ENCODE data around the gene AIG1. TPM values are rescaled to one million over a fixed set of nuclear protein-coding genes. Genes with fewer than 3 reads are reported as not detected.

The AIG1 gene
- total RNA-seq, 2 experiments from 2014 or later, result 0.40 to 0.85 TPM

DNA sequence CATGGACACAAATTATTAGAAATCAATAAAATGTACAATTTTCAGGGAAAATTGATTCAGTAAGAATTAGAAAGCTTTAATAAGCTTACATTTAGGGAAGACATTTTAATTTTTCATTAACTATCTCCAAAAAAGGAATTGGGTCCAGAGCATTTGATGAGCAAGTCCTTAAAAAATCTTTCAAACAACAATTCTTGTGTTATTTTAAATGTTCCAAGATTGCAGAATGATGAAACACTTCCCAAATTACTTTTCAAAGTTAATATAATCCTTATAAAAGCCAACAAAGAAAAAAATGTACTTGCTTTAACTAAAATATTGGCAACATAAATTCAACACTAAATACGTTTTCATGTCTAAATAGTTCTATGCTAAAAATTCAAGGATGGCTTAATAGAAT, 287.8 kb downstream of the AIG1 start:
- CTCF ChIA-PET (ENCODE audit: unreplicated experiment), result no interaction called here
- intact Hi-C loops (cut with micrococcal nuclease; ENCODE audit: unreplicated experiment), result no loop called here
- POLR2A ChIA-PET, result no interaction called here
- Histone ChIP-seq H3K27ac (ENCODE audit: low read depth, low read length, poor library complexity, severe bottlenecking) (no peak overlapping the region), H4K20me1 (ENCODE audit: insufficient read depth, low read length) (no peaks in the 10 kb centered on the region), H3K4me2 (ENCODE audit: low read length) (no peak overlapping the region), H2AFZ (ENCODE audit: low read length) (no peak overlapping the region), H3K36me3 (ENCODE audit: insufficient read depth, low read length) (no peaks in the 10 kb centered on the region), H3K4me3 (ENCODE audit: low read depth, low read length, poor library complexity, severe bottlenecking) (no peak overlapping the region), H3K79me2 (ENCODE audit: insufficient read depth, low read depth, low read length) (no peaks in the 10 kb centered on the region), H3K9me2 (ENCODE audit: insufficient read depth, low read length) (no peaks in the 10 kb centered on the region), H3K4me1 (ENCODE audit: insufficient read depth, low read length, poor library complexity, severe bottlenecking) (no peaks in the 10 kb centered on the region), H3K9me3 (ENCODE audit: low read length) (no peaks in the 10 kb centered on the region)
- no TSS peak for BruUV-seq (replicated peaks)
- DNase-seq (ENCODE audit: low spot score), result no peak
- TF ChIP-seq, protein P1, sequence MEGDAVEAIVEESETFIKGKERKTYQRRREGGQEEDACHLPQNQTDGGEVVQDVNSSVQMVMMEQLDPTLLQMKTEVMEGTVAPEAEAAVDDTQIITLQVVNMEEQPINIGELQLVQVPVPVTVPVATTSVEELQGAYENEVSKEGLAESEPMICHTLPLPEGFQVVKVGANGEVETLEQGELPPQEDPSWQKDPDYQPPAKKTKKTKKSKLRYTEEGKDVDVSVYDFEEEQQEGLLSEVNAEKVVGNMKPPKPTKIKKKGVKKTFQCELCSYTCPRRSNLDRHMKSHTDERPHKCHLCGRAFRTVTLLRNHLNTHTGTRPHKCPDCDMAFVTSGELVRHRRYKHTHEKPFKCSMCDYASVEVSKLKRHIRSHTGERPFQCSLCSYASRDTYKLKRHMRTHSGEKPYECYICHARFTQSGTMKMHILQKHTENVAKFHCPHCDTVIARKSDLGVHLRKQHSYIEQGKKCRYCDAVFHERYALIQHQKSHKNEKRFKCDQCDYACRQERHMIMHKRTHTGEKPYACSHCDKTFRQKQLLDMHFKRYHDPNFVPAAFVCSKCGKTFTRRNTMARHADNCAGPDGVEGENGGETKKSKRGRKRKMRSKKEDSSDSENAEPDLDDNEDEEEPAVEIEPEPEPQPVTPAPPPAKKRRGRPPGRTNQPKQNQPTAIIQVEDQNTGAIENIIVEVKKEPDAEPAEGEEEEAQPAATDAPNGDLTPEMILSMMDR (conservative IDR thresholded peaks at IDR 0.05; ENCODE audit: low read length), result no peak
- TF ChIP-seq EZH2phosphoT487 (IDR thresholded peaks at IDR 0.05; ENCODE audit: borderline replicate concordance, low read depth, low read length), result no peak

DNA sequence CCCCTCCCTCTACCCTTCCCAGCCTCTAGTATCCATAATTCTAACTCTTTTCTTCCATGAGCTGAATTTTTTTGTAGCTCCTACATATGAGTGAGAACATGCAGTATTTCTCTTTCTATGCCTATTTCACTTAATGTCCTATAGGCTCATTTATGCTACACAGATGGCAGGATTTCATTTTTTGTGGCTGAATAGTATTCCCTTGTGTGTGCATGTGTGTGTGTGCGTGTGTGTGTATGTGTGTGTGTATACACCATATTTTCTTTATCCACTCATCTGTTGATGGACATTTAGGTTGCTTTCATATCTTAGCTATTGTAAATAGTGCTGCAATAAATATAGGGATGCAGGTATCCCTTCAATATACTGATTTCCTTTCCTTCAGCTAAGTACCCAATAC, 288.8 kb downstream of the AIG1 start:
- Histone ChIP-seq H3K36me3 (ENCODE audit: insufficient read depth, low read length) (no peaks in the 10 kb centered on the region), H3K4me1 (ENCODE audit: insufficient read depth, low read length, poor library complexity, severe bottlenecking) (no peaks in the 10 kb centered on the region), H2AFZ (ENCODE audit: low read length) (no peak overlapping the region), H3K4me2 (ENCODE audit: low read length) (no peak overlapping the region), H4K20me1 (ENCODE audit: insufficient read depth, low read length) (no peaks in the 10 kb centered on the region), H3K27ac (ENCODE audit: low read depth, low read length, poor library complexity, severe bottlenecking) (no peak overlapping the region), H3K4me3 (ENCODE audit: low read depth, low read length, poor library complexity, severe bottlenecking) (no peak overlapping the region), H3K79me2 (ENCODE audit: insufficient read depth, low read depth, low read length) (no peaks in the 10 kb centered on the region), H3K9me3 (ENCODE audit: low read length) (no peaks in the 10 kb centered on the region), H3K9me2 (ENCODE audit: insufficient read depth, low read length) (no peaks in the 10 kb centered on the region)
- intact Hi-C loops (cut with micrococcal nuclease; ENCODE audit: unreplicated experiment), result no loop called here
- DNase-seq (ENCODE audit: low spot score), result no peak
- ChIA-PET CTCF (ENCODE audit: unreplicated experiment) (no interaction called here), POLR2A (interaction anchor here (0.8 to 1.0 kb wide), 2 partner anchors 13 to 32 kb away, joined by 3 read pairs; no protein-coding TSS in a partner anchor)
- no peak for TF ChIP-seq EZH2phosphoT487 (IDR thresholded peaks at IDR 0.05; ENCODE audit: borderline replicate concordance, low read depth, low read length)
- TF ChIP-seq, protein P1 (conservative IDR thresholded peaks at IDR 0.05; ENCODE audit: low read length), result no peak
- BruUV-seq (replicated peaks), result no TSS peak

DNA sequence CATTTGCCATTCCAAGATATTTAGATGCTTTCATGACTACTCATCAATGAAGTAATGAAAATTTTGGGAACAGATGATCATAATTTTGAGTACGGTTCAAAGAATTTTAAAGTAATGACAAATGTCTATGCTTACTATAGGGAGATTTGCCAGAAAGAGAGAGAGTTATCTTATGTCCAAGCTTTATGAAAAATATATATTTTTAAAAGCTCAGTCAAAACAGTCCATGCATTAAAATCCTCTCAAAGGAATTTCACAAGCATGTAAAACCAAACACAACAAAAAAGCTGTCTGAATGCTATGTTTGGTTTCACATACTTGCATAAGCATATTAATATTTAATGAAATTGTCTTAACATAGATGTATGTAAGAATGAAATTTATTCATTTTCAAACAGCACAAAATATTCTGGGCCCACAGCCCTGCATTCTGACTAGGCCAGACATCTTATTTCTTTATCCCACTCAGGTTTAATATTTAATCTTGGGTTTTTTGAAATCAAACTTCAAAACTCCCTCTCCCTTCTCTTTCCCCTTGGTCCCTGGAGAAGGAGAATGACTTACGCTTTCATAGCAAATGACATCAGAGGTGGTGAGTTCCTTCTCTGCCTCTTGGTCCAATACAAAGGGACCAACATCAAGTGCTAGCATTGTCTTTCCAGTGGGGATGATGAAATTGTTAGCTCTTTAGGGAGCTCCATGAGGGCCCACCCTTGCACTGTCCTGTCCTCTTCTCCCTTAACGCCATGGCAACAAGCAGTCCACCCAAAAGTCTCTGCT, 295.6 kb downstream of the AIG1 start:
- no peak overlapping the region for H3K4me2 ChIP-seq (ENCODE audit: low read length)
- H3K27ac ChIP-seq (ENCODE audit: low read depth, low read length, poor library complexity, severe bottlenecking), result no peak overlapping the region
- CTCF ChIA-PET (ENCODE audit: unreplicated experiment), result no interaction called here
- no peaks in the 10 kb centered on the region for H3K4me1 ChIP-seq (ENCODE audit: insufficient read depth, low read length, poor library complexity, severe bottlenecking)
- POLR2A ChIA-PET, result no interaction called here
- no peak overlapping the region for H3K4me3 ChIP-seq (ENCODE audit: low read depth, low read length, poor library complexity, severe bottlenecking)
- no peaks in the 10 kb centered on the region for H4K20me1 ChIP-seq (ENCODE audit: insufficient read depth, low read length)
- H3K9me2 ChIP-seq (ENCODE audit: insufficient read depth, low read length), result no peaks in the 10 kb centered on the region
- DNase-seq (ENCODE audit: low spot score), result no peak
- no peaks in the 10 kb centered on the region for H3K36me3 ChIP-seq (ENCODE audit: insufficient read depth, low read length)
- no peaks in the 10 kb centered on the region for H3K79me2 ChIP-seq (ENCODE audit: insufficient read depth, low read depth, low read length)
- no peak overlapping the region for H2AFZ ChIP-seq (ENCODE audit: low read length)
- no peak for TF ChIP-seq EZH2phosphoT487 (IDR thresholded peaks at IDR 0.05; ENCODE audit: borderline replicate concordance, low read depth, low read length)
- TF ChIP-seq, protein P1 (conservative IDR thresholded peaks at IDR 0.05; ENCODE audit: low read length), result no peak
- H3K9me3 ChIP-seq (ENCODE audit: low read length), result no peaks in the 10 kb centered on the region
- BruUV-seq (replicated peaks), result no TSS peak
- intact Hi-C loops (cut with micrococcal nuclease; ENCODE audit: unreplicated experiment), result no loop called here
